HepG2 (cell line): ENCODE measurements around the gene CDH22.

Source experiments
- CCAR2 ChIP-seq: fragments of 200-400 bp; formaldehyde crosslinking; optimal IDR thresholded peaks from 2 replicates; pipeline ENCODE3; 2018; ENCODE audit warnings: low read depth, mild to moderate bottlenecking, low read length, moderate library complexity
- FOXA1 ChIP-seq, 2 experiments: fragments of 450-650 bp in 1 of 2; sonication (generic) in 1 of 2; formaldehyde crosslinking in 1 of 2; IDR thresholded peaks; 2 replicates each; pipeline versions ENCODE4 v1.4.0 to v1.6.1; 2016 to 2020; ENCODE audit warnings: missing genetic modification reagents in 1 of 2
- TF ChIP-seq, protein P1 (sequence below): IDR thresholded peaks from 2 replicates; pipeline ENCODE4 v1.6.1; 2016
- TF ChIP-seq, protein P2 (sequence below): sonication (generic); formaldehyde crosslinking; IDR thresholded peaks from 2 replicates; pipeline ENCODE4 v1.5.0; 2020; ENCODE audit warnings: mild to moderate bottlenecking, missing genetic modification reagents, moderate library complexity

DNA sequence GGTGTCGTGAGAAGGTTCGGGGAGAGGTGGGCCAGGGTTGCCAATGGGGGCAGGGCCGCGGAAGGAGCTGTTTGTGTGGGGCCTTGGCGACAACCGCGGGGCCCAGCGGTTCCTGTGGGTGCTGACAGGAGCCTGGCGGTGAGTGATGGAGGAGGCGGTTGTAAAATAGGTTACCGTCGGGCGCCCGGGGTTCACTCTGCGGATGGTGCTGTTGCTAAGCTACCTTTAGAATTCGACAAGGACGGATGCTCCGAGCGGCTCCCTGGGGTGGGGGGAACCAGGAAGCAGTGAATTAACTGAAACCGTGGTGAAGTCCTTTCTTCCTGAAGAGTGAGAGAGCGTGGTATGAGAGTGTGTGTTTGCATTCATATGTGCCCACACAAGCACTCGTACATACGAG, 61.7 kb downstream of the CDH22 start:
- TF ChIP-seq, protein P1, sequence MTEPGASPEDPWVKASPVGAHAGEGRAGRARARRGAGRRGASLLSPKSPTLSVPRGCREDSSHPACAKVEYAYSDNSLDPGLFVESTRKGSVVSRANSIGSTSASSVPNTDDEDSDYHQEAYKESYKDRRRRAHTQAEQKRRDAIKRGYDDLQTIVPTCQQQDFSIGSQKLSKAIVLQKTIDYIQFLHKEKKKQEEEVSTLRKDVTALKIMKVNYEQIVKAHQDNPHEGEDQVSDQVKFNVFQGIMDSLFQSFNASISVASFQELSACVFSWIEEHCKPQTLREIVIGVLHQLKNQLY: no peak
- TF ChIP-seq, protein P2, sequence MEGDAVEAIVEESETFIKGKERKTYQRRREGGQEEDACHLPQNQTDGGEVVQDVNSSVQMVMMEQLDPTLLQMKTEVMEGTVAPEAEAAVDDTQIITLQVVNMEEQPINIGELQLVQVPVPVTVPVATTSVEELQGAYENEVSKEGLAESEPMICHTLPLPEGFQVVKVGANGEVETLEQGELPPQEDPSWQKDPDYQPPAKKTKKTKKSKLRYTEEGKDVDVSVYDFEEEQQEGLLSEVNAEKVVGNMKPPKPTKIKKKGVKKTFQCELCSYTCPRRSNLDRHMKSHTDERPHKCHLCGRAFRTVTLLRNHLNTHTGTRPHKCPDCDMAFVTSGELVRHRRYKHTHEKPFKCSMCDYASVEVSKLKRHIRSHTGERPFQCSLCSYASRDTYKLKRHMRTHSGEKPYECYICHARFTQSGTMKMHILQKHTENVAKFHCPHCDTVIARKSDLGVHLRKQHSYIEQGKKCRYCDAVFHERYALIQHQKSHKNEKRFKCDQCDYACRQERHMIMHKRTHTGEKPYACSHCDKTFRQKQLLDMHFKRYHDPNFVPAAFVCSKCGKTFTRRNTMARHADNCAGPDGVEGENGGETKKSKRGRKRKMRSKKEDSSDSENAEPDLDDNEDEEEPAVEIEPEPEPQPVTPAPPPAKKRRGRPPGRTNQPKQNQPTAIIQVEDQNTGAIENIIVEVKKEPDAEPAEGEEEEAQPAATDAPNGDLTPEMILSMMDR (CRISPR knock-in tag): no peak
- TF ChIP-seq FOXA1 (IDR thresholded peaks at IDR 0.05) (no peak), FOXA1 (CRISPR knock-in tag; IDR thresholded peaks at IDR 0.05) (no peak), CCAR2 (no peak)
